D341Med (cell line): ENCODE data around the gene DIPK2A.

Source experiments
- DNase-seq: peaks from one replicate; pipeline ENCODE4 v3.0.0; 2012; ENCODE audit warnings: low spot score

The DIPK2A gene, protein sequence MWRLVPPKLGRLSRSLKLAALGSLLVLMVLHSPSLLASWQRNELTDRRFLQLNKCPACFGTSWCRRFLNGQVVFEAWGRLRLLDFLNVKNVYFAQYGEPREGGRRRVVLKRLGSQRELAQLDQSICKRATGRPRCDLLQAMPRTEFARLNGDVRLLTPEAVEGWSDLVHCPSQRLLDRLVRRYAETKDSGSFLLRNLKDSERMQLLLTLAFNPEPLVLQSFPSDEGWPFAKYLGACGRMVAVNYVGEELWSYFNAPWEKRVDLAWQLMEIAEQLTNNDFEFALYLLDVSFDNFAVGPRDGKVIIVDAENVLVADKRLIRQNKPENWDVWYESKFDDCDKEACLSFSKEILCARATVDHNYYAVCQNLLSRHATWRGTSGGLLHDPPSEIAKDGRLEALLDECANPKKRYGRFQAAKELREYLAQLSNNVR

DNA sequence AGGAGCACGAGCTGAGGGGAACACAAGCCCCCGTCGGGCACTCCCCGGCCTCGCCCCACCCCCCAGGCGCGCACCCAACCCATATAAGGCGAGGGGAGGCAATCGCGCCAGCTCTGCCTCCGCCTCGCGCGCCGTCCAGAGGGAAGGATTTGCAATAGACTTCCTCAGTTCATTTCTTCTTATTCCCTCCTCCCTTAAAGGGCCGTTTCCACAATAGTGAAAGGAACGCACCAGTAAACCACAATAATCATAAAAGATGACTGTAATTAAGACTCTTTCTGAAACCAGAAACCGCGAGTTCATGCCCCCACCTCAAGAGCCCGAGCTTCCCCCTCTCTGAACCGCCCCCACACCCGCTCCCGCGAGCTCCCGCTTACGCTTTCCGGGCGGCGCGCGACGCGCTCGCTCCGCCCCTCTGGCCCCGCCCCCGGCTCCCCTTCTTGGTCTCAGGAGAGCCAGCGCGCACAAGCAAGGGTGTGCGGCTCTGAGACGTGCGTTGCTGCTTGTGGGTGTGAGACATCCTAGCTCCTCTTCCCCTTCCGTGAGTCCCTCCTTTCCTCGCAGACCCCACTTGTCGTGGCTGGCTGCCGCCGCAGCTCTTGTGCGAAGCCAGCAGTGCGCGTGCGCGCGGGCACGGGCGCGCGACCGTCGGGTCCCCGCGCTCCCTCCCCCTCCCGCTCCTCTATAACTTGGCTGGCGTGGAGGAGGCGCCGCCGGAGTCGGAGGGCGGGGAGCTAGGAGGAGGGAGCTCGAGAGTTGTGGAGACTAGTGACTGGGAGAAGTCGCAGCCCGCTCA is at the start of gene DIPK2A:
DIPK2A (plus strand) TSS at position 465 of the 796 bp plus-strand sequence. CDS start 510 bp downstream, outside the sequence.
- peak; percentile 93 for DNase-seq

DNA sequence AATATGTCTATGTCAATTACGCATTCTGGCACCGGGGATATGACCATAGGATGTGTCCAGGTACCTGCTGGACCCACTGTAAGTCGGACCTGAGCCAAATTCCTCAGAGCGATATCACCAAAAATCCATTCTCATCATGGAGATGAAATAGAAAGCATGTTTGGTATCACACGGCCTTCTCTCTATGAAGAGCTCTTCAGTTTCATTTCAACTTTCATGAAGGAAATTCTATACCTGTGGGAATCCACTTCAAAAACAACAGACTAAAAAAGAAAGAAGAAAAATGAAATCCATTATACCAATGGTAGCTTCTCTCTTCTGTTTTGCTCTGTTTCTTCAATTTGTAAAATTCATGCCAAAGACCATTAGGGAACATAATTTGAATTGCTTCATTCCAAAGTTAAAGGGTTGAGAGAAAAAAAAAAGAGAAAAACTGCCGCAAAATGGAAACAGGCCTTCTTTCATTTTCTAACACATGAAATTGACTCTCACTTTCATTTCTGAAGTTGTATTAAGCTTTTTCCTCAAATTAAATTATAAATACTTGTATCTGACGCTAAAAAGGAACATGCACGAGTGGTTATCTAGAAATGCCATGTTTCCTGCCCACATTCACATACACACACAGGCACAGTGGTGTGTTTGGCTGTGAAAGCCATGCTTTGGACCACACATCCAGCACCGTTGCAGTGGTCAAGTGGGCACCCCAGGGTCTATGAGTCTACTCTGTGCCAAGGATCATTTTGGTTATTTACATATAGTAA is 46.9 kb upstream of the DIPK2A start:
- DNase-seq = no peak

DNA sequence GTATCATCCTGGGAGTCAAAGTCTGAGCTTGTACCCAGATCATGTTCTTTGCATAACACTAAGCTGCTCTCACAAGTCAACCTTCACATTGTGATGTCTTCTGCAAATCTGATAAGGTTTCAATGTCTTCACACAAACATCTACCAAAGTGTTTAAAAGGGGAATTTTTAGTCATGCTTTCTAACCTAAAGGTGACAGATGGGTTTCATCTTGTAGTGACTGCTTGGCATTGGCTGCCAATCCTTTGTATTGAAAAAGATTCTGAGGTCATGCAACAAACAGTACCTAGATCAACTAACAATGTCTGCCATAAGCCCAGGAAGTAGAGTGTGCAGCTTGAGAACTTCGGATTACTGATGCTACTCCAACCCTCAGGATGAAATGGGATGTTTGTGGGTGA is 43.6 kb upstream of the DIPK2A start:
- DNase-seq = no peak

DNA sequence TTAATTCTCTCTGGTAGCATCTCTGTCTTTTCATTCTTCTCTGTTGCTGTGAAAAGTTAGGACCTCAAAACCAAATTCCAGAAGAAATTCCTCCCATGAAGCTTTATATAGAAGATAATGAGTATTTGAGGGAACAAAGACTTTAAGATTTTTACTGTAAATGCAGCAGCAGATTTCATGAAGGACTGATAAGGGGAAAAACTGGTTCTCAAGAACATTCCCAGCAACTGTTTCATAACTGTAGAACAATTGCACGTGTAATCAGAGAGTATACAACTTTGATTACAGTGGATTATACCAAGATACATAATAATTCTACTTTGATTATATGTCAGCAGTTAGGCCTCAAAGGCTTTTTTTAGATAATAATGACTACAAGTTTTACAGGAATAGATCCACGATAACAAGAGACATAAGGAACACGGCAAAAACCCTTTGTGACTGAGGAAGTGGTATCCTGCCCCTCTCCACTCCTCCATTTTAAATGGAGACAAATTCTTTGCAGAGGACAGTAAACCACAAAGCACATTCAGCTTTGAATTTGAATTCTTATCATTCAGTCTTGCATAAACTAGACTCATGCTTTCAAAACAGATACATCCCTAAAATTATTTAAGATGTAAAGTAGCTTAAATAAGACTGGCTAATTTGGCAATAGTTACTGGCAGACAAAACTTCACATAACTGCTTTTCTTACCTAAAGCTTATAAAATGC is 42.9 kb upstream of the DIPK2A start:
- no peak for DNase-seq

DNA sequence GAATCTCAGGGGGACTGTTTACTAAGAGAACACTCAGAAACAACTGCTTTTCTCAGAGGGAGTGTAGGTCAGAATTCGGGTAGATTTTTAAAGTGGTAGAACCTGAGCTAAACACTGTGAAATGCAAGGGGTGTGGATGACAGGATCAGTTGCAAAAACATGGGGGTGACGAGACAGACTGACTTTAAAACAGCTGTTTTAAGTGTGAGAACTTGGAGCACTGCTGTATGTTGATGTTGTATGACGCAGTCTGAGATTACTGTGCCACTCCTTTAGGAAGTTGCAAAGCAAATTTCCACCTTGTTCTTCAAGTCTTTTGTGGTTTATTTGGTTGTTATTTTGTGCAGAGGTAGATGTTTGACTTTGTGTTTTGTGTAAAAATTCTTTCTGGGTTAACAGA is 36.8 kb upstream of the DIPK2A start:
- DNase-seq = no peak

DNA sequence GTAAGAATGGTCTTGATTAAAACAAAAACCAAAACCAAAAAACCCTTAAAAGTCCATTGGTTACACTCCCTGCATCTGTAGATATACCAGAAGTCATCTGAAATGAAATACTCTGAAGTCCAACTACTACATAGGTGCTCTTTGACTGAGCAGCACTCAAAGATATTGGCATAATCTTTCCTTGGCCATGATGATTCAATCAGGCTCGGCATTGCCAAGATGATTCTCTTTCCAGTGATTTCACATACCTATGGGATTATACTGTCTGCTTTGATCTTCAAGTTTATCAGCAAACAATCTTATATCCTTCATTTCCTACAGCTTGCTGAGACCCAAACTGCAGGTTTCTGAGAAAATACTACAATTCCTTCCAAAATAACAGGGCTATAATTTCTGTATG is 35.9 kb upstream of the DIPK2A start:
- no peak for DNase-seq

DNA sequence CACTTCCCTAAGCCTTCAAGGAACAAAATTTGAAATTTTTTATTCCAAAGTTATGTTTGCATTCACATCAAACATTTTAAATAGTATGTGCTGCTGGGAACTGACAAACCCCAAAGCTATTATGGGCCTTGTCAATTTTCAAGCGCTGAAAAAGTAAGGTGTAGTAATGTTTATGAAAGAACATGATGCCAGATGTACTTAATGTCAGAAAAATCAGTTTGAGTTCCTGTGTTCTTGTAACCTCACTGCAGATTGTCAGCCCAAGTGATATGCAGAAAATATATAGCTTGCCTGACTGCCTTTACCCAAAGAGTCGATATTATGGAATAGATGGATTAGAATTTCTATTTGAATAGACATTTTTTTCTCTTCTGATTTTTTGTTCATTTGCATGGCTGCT is 20.8 kb upstream of the DIPK2A start:
- no peak for DNase-seq

DNA sequence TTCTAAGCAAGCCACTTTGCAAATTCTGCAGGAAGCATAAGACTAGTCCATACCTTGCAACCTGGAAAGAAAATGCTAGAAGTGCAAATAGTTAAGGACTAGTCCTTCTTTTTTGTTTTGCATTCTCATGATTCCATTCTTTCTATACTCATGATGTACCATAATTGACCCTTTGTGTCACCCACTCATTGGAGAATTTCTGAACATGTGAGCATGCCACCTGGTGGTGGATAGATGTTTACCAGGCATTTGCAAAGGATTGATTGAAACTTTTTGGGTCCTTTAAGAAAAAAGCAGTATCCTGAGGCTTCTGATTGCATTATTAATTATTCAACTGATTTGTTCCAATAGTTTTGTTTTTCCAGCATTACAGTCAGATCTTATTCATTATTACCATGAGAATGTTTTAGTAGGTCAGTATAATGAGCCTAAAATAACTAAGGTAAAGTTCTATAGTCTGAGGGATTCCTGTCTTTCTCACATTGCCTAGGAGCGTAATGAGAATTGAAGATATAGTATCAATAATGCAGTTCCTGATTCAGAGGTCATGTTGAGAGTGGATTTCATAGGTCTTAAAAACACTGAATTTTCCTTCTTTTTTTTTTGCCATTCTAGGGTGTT is 20.2 kb upstream of the DIPK2A start:
- DNase-seq = peak; percentile 37

DNA sequence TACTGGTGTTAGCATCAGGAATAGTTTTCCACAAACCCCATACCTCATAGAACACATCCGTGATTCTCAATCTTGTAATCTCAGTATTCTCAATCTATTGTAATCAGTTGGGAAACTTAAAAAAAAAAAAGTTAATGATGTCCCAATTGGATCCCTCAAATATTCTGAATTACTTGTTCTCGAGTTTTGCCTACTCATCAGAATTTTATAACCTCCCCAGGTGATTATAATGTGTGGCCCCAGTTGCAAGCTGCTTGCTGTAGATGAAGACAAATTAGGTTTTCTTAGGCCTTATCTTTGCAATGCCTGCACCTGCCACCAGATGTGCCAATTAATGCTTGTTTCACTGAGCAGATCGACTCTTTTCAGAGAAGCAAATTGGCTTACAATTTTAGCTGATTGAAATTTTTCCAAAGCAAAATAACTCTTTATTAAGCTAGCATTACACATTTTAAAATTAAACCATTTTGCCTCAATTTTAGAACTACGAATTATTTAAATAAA is 19.0 kb upstream of the DIPK2A start:
- DNase-seq = peak; percentile 18

DNA sequence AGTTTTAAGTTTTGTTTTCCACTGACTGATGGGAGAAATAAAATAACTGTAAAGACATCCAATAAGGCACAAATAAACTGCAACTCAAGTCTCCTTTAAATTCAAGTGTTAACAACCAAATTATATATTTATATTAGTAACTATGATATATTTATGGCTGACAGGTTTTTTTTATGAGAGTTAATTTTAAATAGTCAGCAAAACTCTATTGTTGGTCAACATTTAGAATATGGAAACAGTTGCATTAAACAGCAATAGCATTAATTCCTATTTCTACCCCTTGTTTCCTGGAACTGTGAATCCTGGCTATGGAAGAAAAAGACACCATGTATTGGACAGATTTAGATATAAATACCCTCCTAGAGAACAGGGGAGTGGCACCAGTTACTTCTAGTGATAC is 16.5 kb upstream of the DIPK2A start:
- no peak for DNase-seq

DNA sequence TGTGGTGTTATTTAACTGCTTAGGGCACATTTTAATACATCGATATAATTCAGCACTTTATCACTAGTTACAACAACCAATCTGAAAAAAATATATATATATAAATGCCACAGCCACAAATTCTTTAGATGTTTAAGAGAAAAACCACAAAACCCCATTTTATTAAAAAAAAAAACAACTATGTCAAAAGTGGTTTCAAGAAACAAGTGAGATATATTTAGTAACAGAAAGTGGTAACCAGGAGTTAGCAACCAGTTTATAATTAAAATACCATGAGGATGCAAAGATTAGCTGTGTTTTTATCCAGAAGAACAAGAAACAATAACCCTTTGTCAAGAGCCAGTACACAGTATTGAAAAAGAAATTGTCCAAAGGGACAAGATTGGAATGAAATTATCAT is 14.8 kb upstream of the DIPK2A start:
- no peak for DNase-seq

DNA sequence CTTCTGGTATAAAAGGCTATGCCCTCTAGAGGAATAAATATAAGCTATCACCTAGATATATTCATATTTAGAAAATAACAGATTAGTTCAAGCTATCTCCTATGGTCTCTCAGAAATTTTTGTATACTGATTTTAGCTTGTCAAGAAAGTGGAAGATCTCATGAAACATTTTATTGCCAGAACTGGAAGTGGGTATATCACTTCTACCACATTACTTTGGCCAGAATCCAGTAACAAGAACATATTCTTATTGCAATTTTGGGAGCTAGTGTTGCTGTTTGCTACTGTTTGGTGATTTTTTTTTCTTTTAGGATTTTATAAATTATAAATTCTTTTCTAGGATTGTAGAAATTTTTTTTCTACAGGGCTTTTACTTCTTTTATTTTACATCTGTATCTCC is 14.2 kb upstream of the DIPK2A start:
- DNase-seq = no peak

DNA sequence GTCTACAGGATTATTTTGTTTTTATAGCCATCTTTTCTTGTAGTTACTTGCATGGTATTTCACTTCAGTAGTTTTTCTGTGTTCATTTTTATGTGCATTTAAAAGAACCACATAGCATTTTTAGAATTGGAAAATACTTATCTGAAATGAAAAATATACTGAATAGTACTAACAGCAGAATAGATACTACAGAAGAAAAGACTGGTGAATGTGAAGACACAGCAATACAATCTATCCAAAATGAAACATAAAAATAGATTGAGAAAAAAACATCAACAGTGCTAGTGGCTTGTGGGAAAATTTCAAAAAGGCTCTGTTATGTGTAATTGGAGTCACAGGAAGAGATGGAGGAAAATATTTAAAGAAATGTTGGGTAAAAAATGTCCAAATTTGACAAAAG is 12.7 kb upstream of the DIPK2A start:
- DNase-seq = no peak

DNA sequence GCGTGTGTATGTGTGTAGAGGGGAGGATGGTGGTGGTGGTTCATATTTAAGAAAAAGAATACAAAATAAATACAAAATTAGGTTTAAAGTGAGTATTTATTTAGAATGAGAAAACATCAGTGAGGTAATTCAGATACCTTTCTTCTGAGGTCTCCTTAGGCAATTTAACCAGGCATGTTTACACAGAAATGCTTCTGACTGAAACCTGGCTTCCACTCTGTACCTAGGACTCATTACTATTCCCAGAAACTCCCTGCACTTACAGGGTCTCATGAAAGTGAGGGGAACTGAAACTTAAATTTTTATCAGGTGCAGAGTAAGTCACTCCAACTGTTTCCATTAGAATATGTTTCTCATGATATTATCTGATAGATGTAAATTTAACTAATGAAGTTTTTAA is 10.3 kb upstream of the DIPK2A start:
- no peak for DNase-seq

DNA sequence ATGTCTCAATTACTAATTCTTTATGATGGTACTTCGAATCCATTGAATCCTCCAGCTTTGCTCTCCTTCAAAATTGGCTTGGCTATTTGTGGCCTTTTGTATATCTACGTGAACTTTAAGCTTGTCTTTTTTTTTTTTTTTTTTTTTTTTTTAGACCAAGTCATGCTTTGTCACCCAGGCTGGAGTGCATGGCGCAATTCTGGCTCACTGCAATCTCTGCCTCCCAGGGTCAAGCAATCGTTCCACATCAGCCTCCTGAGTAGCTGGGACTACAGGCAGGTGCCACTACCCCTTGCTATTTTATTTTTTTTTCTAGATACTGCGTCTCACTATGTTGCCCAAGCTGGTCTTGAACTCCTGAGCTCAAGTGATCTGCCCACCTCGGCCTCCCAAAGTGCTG is 7.7 kb upstream of the DIPK2A start:
- no peak for DNase-seq

DNA sequence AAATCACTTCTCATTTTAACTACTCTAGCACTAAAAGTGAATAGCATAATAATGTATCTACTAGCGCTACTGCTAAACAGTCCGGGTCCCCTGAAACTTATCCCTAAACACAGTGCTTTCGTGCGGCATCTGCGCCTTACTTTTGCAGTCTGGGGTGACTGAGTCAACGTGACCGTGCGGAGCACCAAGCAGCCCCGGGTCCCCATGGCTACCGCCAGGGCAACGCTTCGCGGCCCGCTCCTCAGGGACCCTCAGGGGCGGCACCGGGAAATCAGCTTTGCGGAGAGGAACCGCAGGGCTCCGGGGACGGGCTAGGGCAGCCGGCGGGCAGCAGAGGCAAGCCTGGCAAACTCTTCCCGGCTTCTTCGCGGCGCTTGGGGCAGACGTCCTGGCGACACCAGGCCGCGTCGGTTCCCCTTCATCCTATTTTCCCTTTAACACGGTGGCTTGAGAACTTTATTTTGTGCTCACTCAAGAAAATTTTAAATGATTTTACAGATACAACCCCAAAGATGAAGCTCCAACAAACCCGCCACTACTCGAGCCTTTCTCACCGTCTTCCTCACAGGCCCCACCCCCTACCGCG is 757 bp upstream of the DIPK2A start:
- DNase-seq = peak; percentile 83

DNA sequence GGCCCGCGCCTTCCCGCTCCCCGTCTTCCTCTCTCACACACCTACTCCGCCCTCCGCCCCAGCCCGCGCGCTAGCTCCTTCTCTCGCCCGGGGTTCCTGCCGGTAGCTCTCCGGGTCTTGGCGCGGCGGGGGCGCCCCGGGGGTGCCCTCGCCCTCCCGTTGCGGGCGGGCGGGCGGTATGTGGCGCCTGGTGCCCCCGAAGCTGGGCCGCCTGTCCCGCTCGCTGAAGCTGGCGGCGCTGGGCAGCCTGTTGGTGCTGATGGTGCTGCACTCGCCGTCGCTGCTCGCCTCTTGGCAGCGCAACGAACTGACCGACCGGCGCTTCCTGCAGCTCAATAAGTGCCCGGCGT is 507 bp downstream of the DIPK2A start:
- no peak for DNase-seq

DNA sequence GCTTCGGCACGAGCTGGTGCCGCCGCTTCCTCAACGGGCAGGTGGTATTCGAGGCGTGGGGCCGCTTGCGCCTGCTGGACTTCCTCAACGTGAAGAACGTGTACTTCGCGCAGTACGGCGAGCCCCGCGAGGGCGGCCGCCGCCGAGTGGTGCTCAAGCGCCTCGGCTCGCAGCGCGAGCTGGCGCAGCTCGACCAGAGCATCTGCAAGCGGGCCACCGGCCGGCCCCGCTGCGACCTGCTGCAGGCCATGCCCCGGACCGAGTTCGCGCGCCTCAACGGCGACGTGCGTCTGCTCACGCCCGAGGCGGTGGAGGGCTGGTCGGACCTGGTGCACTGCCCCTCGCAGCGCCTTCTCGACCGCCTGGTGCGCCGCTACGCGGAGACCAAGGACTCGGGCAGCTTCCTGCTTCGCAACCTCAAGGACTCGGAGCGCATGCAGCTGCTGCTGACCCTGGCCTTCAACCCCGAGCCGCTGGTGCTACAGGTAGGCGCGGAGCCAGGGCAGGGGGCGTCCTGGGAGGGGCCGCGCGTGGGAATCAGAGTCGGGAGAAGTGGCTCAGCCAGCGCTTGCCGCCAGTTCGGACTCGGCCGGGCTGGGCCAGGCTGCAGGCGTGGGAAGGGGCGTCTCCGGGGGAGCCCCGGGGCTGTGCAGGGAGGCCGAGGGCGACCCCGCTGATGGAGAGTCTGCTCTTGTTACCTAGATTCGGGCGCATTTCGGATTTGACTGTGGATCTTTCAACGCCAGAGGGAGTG is 1.1 kb downstream of the DIPK2A start:
- peak; percentile 65 for DNase-seq

DNA sequence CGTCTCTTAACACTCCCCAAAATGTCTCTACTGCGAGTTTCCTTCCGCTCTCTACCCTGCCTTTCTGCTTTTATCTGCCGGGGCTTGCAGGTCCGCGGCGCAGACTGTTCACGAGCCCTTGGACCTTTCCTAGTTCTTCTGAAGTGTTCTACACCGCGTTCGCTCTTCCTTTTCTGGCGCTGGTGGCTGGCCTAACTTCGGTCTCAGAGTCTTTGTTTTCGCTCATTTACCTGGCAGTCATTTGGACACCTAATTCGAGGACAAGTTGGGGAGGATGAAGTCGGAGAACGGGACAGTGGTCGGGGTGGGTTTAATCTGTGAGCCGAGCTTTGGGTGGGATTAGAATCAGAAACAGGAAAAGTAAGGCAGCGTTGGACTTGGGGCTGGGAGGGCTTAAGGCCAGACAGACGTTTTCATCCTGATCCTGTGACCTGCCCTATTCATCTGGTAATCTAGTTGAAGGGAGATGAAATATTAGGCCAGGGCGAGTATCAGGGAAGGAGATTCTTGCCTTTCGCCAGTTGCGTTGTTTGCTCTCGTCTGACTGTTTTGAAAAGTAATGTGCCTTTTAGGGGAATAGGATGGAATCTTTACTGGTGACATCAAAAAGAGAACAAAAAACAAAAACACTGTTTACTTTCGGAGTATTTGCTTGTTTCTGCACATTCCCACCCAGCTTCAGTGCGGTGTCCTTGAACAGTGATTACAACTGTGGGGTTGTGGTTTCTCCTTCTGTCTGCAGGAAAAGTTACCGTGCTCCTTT is 1.8 kb downstream of the DIPK2A start:
- no peak for DNase-seq
